Spleen (tissue), 7 donors: ENCODE data around the gene CRHBP.

Experiments
- POLR2A ChIP-seq, 3 donors: fragments of 450-650 bp; IDR thresholded peaks; one replicate each; pipeline ENCODE4 v1.5.1; 2017; ENCODE audit warnings: antibody characterized with exemption in 3 of 3, mild to moderate bottlenecking in 1 of 3
- TF ChIP-seq, protein P1 (sequence below), 11 experiments: fragments of 200-600 bp in 7 of 11; fragments of 450-650 bp in 4 of 11; sonication (generic) in 4 of 11; IDR thresholded peaks in 8 of 11; conservative IDR thresholded peaks in 3 of 11; 1 replicate in 7 of 11; 2 replicates in 4 of 11; pipeline versions ENCODE4 v1.4.0 to v1.8.0; 2016 to 2021; ENCODE audit warnings: antibody characterized with exemption in 11 of 11, inconsistent platforms in 4 of 11, mild to moderate bottlenecking in 1 of 11
- donor health status: DM: no; HTN: no; CAD: no; lungs with moderate emphysema.
- donor health status: DM: no; HTN: no; CAD: no.
- donor health status: DM: no; HTN: no; CAD: no.

- TF ChIP-seq, protein P1, sequence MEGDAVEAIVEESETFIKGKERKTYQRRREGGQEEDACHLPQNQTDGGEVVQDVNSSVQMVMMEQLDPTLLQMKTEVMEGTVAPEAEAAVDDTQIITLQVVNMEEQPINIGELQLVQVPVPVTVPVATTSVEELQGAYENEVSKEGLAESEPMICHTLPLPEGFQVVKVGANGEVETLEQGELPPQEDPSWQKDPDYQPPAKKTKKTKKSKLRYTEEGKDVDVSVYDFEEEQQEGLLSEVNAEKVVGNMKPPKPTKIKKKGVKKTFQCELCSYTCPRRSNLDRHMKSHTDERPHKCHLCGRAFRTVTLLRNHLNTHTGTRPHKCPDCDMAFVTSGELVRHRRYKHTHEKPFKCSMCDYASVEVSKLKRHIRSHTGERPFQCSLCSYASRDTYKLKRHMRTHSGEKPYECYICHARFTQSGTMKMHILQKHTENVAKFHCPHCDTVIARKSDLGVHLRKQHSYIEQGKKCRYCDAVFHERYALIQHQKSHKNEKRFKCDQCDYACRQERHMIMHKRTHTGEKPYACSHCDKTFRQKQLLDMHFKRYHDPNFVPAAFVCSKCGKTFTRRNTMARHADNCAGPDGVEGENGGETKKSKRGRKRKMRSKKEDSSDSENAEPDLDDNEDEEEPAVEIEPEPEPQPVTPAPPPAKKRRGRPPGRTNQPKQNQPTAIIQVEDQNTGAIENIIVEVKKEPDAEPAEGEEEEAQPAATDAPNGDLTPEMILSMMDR (IDR thresholded peaks at IDR 0.05 in 8 of 11, conservative IDR thresholded peaks at IDR 0.05 in 3 of 11) = no peak
- no peak for TF ChIP-seq POLR2A (IDR thresholded peaks at IDR 0.05)
Observed at GRCh38 chr5:76920491-76920890, 32.4 kb upstream of the CRHBP start.
